ENCODE data around the gene DDX3X.

DDX3X gene

DNA sequence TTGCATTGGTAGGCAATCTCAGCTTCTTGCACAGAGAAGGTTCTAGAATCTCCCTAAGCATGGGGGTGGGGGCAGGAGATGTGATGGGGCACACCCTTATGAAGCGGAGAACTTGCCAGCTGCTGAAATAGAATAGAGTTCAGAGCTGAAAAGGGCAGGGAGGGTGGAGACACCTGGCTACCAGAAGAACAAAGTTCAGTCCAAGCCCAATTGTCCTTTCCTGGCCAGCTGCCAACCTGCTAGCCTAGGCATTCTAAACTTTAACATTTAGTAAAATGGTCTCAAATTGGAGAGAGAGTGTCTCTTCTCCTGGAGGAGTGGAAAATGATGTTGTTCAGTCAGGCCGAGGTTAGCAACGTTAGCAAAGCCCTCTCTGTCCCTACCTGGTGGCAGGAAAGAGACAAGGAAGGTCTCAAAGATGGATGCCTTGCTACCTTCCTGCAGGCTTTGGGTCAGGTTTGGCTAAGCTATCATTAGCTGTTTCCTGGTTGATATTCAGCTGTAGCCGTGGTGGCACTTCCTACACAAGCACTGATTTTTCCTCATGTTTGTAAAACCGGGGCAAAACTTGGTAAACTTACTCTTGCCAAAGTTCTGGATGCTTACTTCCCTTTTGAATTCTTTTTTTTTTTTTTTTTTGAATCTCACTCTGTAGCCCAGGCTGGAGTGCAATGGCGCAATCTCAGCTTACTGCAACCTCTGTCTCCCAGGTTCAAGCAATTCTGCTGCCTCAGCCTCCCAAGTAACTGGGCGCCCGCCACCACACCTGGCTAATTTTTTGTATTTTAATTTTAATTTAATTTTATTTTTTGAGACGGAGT, 78.5 kb downstream of the DDX3X start:
- no peak for DNase-seq (ENCODE audit: low read depth in 2 of 2)

Data from fibroblast of skin of left biceps (primary cell).